Measurements from ENCODE around the gene STARD7.

The STARD7 gene

DNA sequence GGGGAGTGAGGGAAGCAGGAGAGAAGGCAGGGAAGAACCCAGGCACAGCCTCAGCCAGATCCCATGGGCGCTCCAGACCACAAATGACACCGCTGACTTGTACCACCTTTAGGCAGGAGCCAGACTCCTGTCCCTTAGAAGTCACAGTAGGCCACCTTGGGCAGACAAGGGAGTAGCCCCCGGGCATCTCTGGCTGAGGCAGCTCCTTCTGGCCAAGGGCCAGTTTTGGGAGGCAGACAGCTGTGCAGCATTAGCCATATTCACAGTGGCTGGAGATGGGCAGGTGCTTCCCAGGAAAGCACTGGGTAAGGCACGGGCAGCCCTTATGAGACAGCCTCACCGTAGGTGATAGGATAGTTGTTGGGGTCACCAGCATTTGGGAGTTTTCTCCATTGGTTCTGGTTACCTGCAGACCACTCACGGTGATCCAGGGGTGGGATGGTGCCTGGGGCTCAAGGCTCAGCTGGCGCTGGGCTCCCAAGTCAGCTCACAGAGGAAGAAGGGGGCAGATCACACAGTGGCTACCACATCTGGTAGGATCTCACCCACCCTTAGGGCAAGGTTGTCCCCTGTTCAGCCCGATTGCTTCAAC is 72.4 kb downstream of the STARD7 start:
- no peak overlapping the region for H3K9ac ChIP-seq (ENCODE audit: low read length)
- H3K4me1 ChIP-seq (ENCODE audit: control insufficient read depth, low read depth, low read length): no peaks in the 10 kb centered on the region
- H3K4me2 ChIP-seq (ENCODE audit: low read length): no peak overlapping the region
- no peak overlapping the region for H3K23ac ChIP-seq (ENCODE audit: low read length)
- H2AK5ac ChIP-seq (ENCODE audit: low read length): no peak overlapping the region
- H2BK5ac ChIP-seq (ENCODE audit: low read length): no peak overlapping the region
- H3K27me3 ChIP-seq (ENCODE audit: insufficient read depth, low read length, poor library complexity): no peaks in the 10 kb centered on the region
- no peak overlapping the region for H3K56ac ChIP-seq (ENCODE audit: low read length)
- H2BK120ac ChIP-seq (ENCODE audit: low read depth, low read length): no peak overlapping the region
- no peak overlapping the region for H4K8ac ChIP-seq (ENCODE audit: low read depth, low read length)
- H3K18ac ChIP-seq (ENCODE audit: low read length): no peak overlapping the region
- no peak for DNase-seq
- H3K36me3 ChIP-seq (ENCODE audit: control insufficient read depth, insufficient read depth, low read length): no peaks in the 10 kb centered on the region
- no peak overlapping the region for H3K4ac ChIP-seq (ENCODE audit: low read depth, low read length)
- H3K79me2 ChIP-seq (ENCODE audit: control insufficient read depth, insufficient read depth, low read length): no peaks in the 10 kb centered on the region
- H3K27ac ChIP-seq (ENCODE audit: low read depth, low read length): no peak overlapping the region
- H3K4me3 ChIP-seq (ENCODE audit: low read length): no peak overlapping the region
- no peaks in the 10 kb centered on the region for H3K79me1 ChIP-seq (ENCODE audit: low read length)
- H2BK15ac ChIP-seq (replicated peaks; ENCODE audit: low read depth): no peak overlapping the region
- WGBS (ENCODE audit: extremely low coverage, insufficient coverage, low lambda C conversion rate): no CpG with 5 or more reads among the region's 8 CpGs
- no peak overlapping the region for H4K5ac ChIP-seq (ENCODE audit: low read length)

DNA sequence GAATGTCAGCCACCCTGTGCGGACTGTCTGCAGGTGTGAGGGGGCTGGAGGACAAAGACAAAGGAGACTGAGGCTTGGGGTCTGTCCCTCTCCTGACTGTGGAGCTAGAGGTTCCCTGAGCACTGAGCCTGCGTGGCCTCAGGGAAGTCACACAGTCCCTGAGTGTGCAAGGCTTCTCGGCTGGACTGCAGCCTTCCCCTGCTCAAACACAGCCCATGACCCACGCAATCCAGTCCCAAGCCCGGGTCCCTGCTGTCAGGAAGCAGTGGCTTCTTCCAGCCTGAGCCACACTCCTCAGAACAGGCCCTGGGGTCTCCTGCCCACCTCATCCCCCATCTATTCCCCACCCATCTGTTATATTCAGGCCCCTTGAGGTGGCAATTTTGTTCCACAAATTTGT is 73.0 kb downstream of the STARD7 start:
- no peak overlapping the region for H3K23ac ChIP-seq (ENCODE audit: low read length)
- no peaks in the 10 kb centered on the region for H3K79me2 ChIP-seq (ENCODE audit: control insufficient read depth, insufficient read depth, low read length)
- H2AK5ac ChIP-seq (ENCODE audit: low read length): no peak overlapping the region
- H2BK5ac ChIP-seq (ENCODE audit: low read length): no peak overlapping the region
- no peak overlapping the region for H3K9ac ChIP-seq (ENCODE audit: low read length)
- no peak overlapping the region for H3K4ac ChIP-seq (ENCODE audit: low read depth, low read length)
- WGBS (ENCODE audit: extremely low coverage, insufficient coverage, low lambda C conversion rate): no CpG with 5 or more reads among the region's 5 CpGs
- no peaks in the 10 kb centered on the region for H3K79me1 ChIP-seq (ENCODE audit: low read length)
- no peak for DNase-seq
- no peak overlapping the region for H3K27ac ChIP-seq (ENCODE audit: low read depth, low read length)
- no peak overlapping the region for H4K8ac ChIP-seq (ENCODE audit: low read depth, low read length)
- no peak overlapping the region for H3K4me3 ChIP-seq (ENCODE audit: low read length)
- no peaks in the 10 kb centered on the region for H3K36me3 ChIP-seq (ENCODE audit: control insufficient read depth, insufficient read depth, low read length)
- H3K4me2 ChIP-seq (ENCODE audit: low read length): no peak overlapping the region
- H2BK120ac ChIP-seq (ENCODE audit: low read depth, low read length): no peak overlapping the region
- no peak overlapping the region for H2BK15ac ChIP-seq (replicated peaks; ENCODE audit: low read depth)
- no peak overlapping the region for H3K18ac ChIP-seq (ENCODE audit: low read length)
- H3K4me1 ChIP-seq (ENCODE audit: control insufficient read depth, low read depth, low read length): no peaks in the 10 kb centered on the region
- H4K5ac ChIP-seq (ENCODE audit: low read length): no peak overlapping the region
- H3K56ac ChIP-seq (ENCODE audit: low read length): no peak overlapping the region
- H3K27me3 ChIP-seq (ENCODE audit: insufficient read depth, low read length, poor library complexity): no peaks in the 10 kb centered on the region

DNA sequence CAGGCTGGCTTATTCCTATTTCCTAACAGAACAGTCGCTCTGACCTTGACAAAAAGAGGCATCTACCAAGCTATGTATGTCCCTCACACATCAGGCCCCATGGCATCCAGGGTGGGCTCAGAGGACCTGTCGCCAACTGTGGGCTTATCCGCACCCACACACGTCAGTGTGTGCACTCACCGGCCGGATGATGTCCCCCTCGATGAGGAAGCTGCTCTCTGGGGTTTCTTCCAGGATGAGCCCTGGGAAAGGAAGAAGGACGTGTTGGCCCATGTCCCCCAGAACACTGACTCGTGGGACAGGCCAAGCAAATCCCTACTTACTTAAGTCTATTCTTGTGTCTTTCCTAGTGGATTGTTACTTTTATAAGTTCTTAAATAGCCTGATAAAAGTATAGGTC is 73.5 kb downstream of the STARD7 start:
- Histone ChIP-seq H2BK5ac (ENCODE audit: low read length) (no peak overlapping the region), H2AK5ac (ENCODE audit: low read length) (no peak overlapping the region), H3K27ac (ENCODE audit: low read depth, low read length) (no peak overlapping the region), H2BK120ac (ENCODE audit: low read depth, low read length) (no peak overlapping the region), H3K9ac (ENCODE audit: low read length) (no peak overlapping the region), H2BK15ac (replicated peaks; ENCODE audit: low read depth) (no peak overlapping the region), H3K23ac (ENCODE audit: low read length) (no peak overlapping the region), H4K8ac (ENCODE audit: low read depth, low read length) (no peak overlapping the region), H3K36me3 (ENCODE audit: control insufficient read depth, insufficient read depth, low read length) (no peaks in the 10 kb centered on the region), H3K27me3 (ENCODE audit: insufficient read depth, low read length, poor library complexity) (no peaks in the 10 kb centered on the region), H3K4me2 (ENCODE audit: low read length) (no peak overlapping the region), H3K18ac (ENCODE audit: low read length) (no peak overlapping the region), H3K4me3 (ENCODE audit: low read length) (no peak overlapping the region), H3K4ac (ENCODE audit: low read depth, low read length) (no peak overlapping the region), H3K56ac (ENCODE audit: low read length) (no peak overlapping the region), H3K79me1 (ENCODE audit: low read length) (no peaks in the 10 kb centered on the region), H3K4me1 (ENCODE audit: control insufficient read depth, low read depth, low read length) (no peaks in the 10 kb centered on the region), H4K5ac (ENCODE audit: low read length) (no peak overlapping the region), H3K79me2 (ENCODE audit: control insufficient read depth, insufficient read depth, low read length) (no peaks in the 10 kb centered on the region)
- WGBS (ENCODE audit: extremely low coverage, insufficient coverage, low lambda C conversion rate): no CpG with 5 or more reads among the region's 9 CpGs
- DNase-seq: no peak
